CD4-positive, alpha-beta T cell treated with Interferon gamma for 1 hour (primary cell): ENCODE results near the gene BEAN1.

Experiments used
- DNase-seq: peaks from one replicate; pipeline ENCODE4 v3.0.0-alpha.2; 2020

Gene BEAN1

DNA sequence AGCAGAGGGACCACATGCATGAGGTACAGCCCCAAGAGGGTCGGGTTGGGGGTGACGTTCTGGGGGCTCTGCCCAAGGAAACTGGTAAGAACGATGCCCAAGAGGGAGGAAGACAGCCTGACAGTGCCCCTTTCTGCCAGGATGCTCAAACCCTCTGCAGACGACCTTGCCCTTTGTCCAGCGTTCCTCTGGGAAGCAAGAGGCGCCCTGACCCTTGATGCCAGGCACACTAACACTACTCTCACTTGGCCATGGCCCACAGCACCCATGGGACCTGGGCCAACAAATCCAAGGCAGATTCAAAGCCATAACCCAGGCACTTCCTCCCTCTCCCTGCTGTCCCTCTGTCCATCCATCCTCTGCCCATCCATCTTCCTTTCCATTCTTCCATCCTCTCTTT lies 102.4 kb downstream of the BEAN1 start:
- DNase-seq: no peak
